ENCODE measurements around the gene KAT6B. TPM values are rescaled to one million over a fixed set of nuclear protein-coding genes. Genes with fewer than 3 reads are reported as not detected.

Gene KAT6B
- total and polyA plus RNA-seq, 10 of the 15 experiments (the other 5 are each of a cell fraction or from before 2014, with no cell fraction given): 2.7 to 22.6 (median 15.7) TPM

DNA sequence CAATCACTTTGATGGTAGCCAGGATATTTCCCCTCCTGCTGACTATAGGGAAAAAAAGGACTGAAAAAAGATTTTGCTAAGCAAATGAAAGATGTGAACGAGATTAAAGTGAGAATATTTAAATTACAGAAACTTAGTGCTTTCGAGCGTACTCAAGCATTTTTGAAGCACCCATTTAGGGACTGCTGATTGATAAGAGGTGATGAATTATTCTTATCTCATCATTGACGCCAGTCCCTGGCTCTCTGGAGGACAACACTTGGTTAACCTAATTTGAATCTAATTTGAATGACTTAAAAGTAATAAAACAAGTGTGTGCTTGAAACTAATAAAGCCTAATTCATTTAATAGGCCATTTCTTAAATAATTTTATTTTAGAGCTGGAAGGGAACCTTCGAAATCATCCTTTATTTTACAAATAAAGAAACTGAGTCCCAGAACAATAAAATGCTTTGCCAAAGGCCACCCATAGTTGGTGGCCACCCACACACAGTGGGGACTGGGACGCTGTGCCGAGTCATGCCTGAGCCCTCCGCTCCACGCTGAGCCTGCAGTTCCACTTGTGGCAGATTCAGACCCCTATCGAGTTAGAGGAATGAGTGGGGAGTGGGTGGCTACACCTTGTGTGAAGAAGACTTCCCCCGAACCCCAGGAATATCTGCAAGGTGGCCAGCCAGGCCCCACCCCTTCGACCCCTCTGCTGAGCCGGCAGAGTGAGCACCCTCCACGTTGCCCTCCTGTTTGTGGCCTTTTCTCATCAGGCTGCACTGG is 223.9 kb downstream of the KAT6B start:
- no peak for ATAC-seq
- POLR2A ChIA-PET: no interaction called here
- H2AFZ ChIP-seq (ENCODE audit: control insufficient read depth, low read depth, low read length): no peak overlapping the region
- TF ChIP-seq STAT3 (IDR thresholded peaks at IDR 0.05; ENCODE audit: low read depth, low read length): no peak
- no peak for TF ChIP-seq STAT1 (conservative IDR thresholded peaks at IDR 0.05)
- no peak for TF ChIP-seq SREBF1 (IDR thresholded peaks at IDR 0.05; ENCODE audit: low read length)
- no peak for TF ChIP-seq SREBF2 (IDR thresholded peaks at IDR 0.05; ENCODE audit: low read length)
- TF ChIP-seq NFXL1 (IDR thresholded peaks at IDR 0.05; ENCODE audit: borderline replicate concordance): no peak
- no peak for TF ChIP-seq YY1 (IDR thresholded peaks at IDR 0.05; ENCODE audit: low read depth, low read length)
- TF ChIP-seq, protein P1, sequence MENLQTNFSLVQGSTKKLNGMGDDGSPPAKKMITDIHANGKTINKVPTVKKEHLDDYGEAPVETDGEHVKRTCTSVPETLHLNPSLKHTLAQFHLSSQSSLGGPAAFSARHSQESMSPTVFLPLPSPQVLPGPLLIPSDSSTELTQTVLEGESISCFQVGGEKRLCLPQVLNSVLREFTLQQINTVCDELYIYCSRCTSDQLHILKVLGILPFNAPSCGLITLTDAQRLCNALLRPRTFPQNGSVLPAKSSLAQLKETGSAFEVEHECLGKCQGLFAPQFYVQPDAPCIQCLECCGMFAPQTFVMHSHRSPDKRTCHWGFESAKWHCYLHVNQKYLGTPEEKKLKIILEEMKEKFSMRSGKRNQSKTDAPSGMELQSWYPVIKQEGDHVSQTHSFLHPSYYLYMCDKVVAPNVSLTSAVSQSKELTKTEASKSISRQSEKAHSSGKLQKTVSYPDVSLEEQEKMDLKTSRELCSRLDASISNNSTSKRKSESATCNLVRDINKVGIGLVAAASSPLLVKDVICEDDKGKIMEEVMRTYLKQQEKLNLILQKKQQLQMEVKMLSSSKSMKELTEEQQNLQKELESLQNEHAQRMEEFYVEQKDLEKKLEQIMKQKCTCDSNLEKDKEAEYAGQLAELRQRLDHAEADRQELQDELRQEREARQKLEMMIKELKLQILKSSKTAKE (IDR thresholded peaks at IDR 0.05; ENCODE audit: low read depth, poor library complexity, severe bottlenecking): no peak
- TF ChIP-seq NFYA (IDR thresholded peaks at IDR 0.05; ENCODE audit: borderline replicate concordance, low read depth, low read length): no peak
- TF ChIP-seq WRNIP1 (IDR thresholded peaks at IDR 0.05; ENCODE audit: borderline replicate concordance, low read depth, low read length): no peak
- no peak for TF ChIP-seq POLR2AphosphoS5 (IDR thresholded peaks at IDR 0.05; ENCODE audit: low read length)
- TF ChIP-seq, protein P2, sequence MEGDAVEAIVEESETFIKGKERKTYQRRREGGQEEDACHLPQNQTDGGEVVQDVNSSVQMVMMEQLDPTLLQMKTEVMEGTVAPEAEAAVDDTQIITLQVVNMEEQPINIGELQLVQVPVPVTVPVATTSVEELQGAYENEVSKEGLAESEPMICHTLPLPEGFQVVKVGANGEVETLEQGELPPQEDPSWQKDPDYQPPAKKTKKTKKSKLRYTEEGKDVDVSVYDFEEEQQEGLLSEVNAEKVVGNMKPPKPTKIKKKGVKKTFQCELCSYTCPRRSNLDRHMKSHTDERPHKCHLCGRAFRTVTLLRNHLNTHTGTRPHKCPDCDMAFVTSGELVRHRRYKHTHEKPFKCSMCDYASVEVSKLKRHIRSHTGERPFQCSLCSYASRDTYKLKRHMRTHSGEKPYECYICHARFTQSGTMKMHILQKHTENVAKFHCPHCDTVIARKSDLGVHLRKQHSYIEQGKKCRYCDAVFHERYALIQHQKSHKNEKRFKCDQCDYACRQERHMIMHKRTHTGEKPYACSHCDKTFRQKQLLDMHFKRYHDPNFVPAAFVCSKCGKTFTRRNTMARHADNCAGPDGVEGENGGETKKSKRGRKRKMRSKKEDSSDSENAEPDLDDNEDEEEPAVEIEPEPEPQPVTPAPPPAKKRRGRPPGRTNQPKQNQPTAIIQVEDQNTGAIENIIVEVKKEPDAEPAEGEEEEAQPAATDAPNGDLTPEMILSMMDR (IDR thresholded peaks at IDR 0.05 in 2 of 3, conservative IDR thresholded peaks at IDR 0.05 in 1 of 3; ENCODE audit: control insufficient read depth in 2 of 3, extremely low read depth in 1 of 3, insufficient read depth in 1 of 3, low read depth in 3 of 3, low read length in 3 of 3): no peak
- TF ChIP-seq ETV6 (conservative IDR thresholded peaks at IDR 0.05 in 1 of 2, IDR thresholded peaks at IDR 0.05 in 1 of 2; ENCODE audit: borderline replicate concordance in 1 of 2, low read depth in 1 of 2): no peak
- TF ChIP-seq, protein P3, sequence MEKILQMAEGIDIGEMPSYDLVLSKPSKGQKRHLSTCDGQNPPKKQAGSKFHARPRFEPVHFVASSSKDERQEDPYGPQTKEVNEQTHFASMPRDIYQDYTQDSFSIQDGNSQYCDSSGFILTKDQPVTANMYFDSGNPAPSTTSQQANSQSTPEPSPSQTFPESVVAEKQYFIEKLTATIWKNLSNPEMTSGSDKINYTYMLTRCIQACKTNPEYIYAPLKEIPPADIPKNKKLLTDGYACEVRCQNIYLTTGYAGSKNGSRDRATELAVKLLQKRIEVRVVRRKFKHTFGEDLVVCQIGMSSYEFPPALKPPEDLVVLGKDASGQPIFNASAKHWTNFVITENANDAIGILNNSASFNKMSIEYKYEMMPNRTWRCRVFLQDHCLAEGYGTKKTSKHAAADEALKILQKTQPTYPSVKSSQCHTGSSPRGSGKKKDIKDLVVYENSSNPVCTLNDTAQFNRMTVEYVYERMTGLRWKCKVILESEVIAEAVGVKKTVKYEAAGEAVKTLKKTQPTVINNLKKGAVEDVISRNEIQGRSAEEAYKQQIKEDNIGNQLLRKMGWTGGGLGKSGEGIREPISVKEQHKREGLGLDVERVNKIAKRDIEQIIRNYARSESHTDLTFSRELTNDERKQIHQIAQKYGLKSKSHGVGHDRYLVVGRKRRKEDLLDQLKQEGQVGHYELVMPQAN (conservative IDR thresholded peaks at IDR 0.05): no peak
- no peak for TF ChIP-seq ZNF274 (IDR thresholded peaks at IDR 0.05; ENCODE audit: insufficient read depth, insufficient read length)
- no peak for TF ChIP-seq NR2F1 (conservative IDR thresholded peaks at IDR 0.05)
- TF ChIP-seq HDAC2 (IDR thresholded peaks at IDR 0.05): no peak
- TF ChIP-seq, protein P4, sequence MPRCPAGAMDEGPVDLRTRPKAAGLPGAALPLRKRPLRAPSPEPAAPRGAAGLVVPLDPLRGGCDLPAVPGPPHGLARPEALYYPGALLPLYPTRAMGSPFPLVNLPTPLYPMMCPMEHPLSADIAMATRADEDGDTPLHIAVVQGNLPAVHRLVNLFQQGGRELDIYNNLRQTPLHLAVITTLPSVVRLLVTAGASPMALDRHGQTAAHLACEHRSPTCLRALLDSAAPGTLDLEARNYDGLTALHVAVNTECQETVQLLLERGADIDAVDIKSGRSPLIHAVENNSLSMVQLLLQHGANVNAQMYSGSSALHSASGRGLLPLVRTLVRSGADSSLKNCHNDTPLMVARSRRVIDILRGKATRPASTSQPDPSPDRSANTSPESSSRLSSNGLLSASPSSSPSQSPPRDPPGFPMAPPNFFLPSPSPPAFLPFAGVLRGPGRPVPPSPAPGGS (IDR thresholded peaks at IDR 0.05; ENCODE audit: borderline replicate concordance, insufficient read depth, low read depth, low read length, poor library complexity, severe bottlenecking): no peak

More for the DNA sequence above, 223.9 kb downstream of the KAT6B start:
- H3K79me2 ChIP-seq (ENCODE audit: control insufficient read depth, insufficient read depth, low read length): no peaks in the 10 kb centered on the region
- in situ Hi-C loops (cut with MboI) (no loop called here), intact Hi-C loops (cut with micrococcal nuclease; ENCODE audit: unreplicated experiment) (no loop called here)
- no peaks in the 10 kb centered on the region for H4K20me1 ChIP-seq (ENCODE audit: control insufficient read depth, insufficient read depth)
- no peak overlapping the region for H3K27ac ChIP-seq (ENCODE audit: control insufficient read depth, insufficient read depth)
- H3K4me2 ChIP-seq (ENCODE audit: control insufficient read depth, insufficient read depth): no peak overlapping the region
- ChIA-PET RAD21 (ENCODE audit: unreplicated experiment) (no interaction called here), SMC1A (ENCODE audit: uncharacterized antibody, unreplicated experiment) (no interaction called here), CTCF (interaction anchor here (1.0 kb wide), 1 partner anchor 312 kb away, joined by 3 read pairs; no protein-coding TSS in a partner anchor)
- H3K4me1 ChIP-seq (ENCODE audit: control insufficient read depth, insufficient read depth, low read length): no peaks in the 10 kb centered on the region
- BruUV-seq (replicated peaks): no TSS peak
- H3K9ac ChIP-seq (ENCODE audit: control insufficient read depth, insufficient read depth, low read length): no peak overlapping the region
- H3K4me3 ChIP-seq: no peak overlapping the region
- no peaks in the 10 kb centered on the region for H3K36me3 ChIP-seq (ENCODE audit: control insufficient read depth in 2 of 2, insufficient read depth in 2 of 2, low read length in 1 of 2)
- WGBS (ENCODE audit: insufficient coverage, insufficient replicate concordance, low lambda C conversion rate, missing lambda C conversion rate): 68% methylated on average over 14 of the region's 14 CpGs
- FAIRE-seq (no peak), DNase-seq (ENCODE audit: low read depth, low spot score) (no peak)
- H3K27me3 ChIP-seq (replicated peaks in 1 of 2; ENCODE audit: control insufficient read depth in 2 of 2, insufficient read depth in 2 of 2, low read length in 1 of 2): no peaks in the 10 kb centered on the region; a peak in 1 of 4 replicates
- H3K9me3 ChIP-seq (replicated peaks; ENCODE audit: control insufficient read depth, insufficient read depth, low read length): no peaks in the 10 kb centered on the region
